Immature natural killer cell (primary cell): ENCODE results near the gene ZC3HAV1. TPM values are rescaled to one million over a fixed set of nuclear protein-coding genes. Genes with fewer than 3 reads are reported as not detected.
"Not testable (repeated sequence)": the region's sequence is repeated elsewhere in the genome, so short reads cannot be mapped to it uniquely, and the experiment has no call there.

Source experiments
- DNase-seq, 3 donors: peaks; one replicate each; pipeline ENCODE4 v3.0.0; 2022; ENCODE audit warnings: mixed read lengths in 1 of 3
- H3K27ac Mint-ChIP-seq, 6 donors: one replicate each; pipeline ENCODE4 v1.8.0; 2020; ENCODE audit warnings: mixed read lengths in 6 of 6, mild to moderate bottlenecking in 5 of 6, inconsistent platforms in 4 of 6, moderate library complexity in 3 of 6
- H3K27me3 Mint-ChIP-seq, 3 donors: one replicate each; pipeline ENCODE4 v1.8.0; 2020 to 2021; ENCODE audit warnings: low read depth in 3 of 3, mild to moderate bottlenecking in 3 of 3, mixed read lengths in 3 of 3, moderate library complexity in 3 of 3, inconsistent platforms in 1 of 3
- H3K36me3 Mint-ChIP-seq, 3 donors: one replicate each; pipeline ENCODE4 v1.8.0; 2020; ENCODE audit warnings: mixed read lengths in 3 of 3, inconsistent platforms in 2 of 3, mild to moderate bottlenecking in 2 of 3
- H3K4me1 Mint-ChIP-seq, 2 donors: one replicate each; pipeline ENCODE4 v1.8.0; 2020; ENCODE audit warnings: inconsistent platforms in 2 of 2, mild to moderate bottlenecking in 2 of 2, mixed read lengths in 2 of 2, moderate library complexity in 1 of 2
- H3K4me3 Mint-ChIP-seq, 5 donors: one replicate each; pipeline ENCODE4 v1.8.0; 2020; ENCODE audit warnings: mild to moderate bottlenecking in 5 of 5, mixed read lengths in 5 of 5, inconsistent platforms in 3 of 5, moderate library complexity in 3 of 5
- H3K9me3 Mint-ChIP-seq, 6 donors: one replicate each; pipeline ENCODE4 v1.8.0; 2020; ENCODE audit warnings: mild to moderate bottlenecking in 6 of 6, mixed read lengths in 6 of 6, inconsistent platforms in 4 of 6, moderate library complexity in 3 of 6
- polyA plus RNA-seq, 3 donors: library from polyadenylated mRNA; unstranded; fragments of 300-500 nt; fragmentation: Illumina TruSeq; gene quantifications; one replicate each; pipeline ENCODE4 v1.2.3, GENCODE V29; 2021

ZC3HAV1 gene
- polyA plus RNA-seq, 3 donors from 2014 or later: 69.4 to 121 (median 74.5) TPM

GRCh38 chr7:139092090-139092796 lies 17.3 kb downstream of the ZC3HAV1 start:
- Mint-ChIP-seq H3K4me1 (peaks cover 88 to 93% of the 10 kb centered on the region in 2 donors), H3K9me3 (no peaks in the 10 kb centered on the region), H3K4me3 (peak overlapping the region; percentile 69 to 87 (median 79)), H3K27me3 (peaks cover 13 to 39% (median 37%) of the 10 kb centered on the region in 3 donors), H3K36me3 (peaks cover 20 to 29% (median 23%) of the 10 kb centered on the region in 3 donors), H3K27ac (peak overlapping the region; percentile 91 to 97 (median 95))
- DNase-seq: no peak

- Mint-ChIP-seq H3K4me3 (peak overlapping the region; percentile 76 to 88 (median 85)), H3K27ac (peak overlapping the region; percentile 91 to 97 (median 95)), H3K4me1 (peaks cover 90 to 93% of the 10 kb centered on the region in 2 donors), H3K9me3 (no peaks in the 10 kb centered on the region), H3K36me3 (peaks cover 26 to 34% (median 26%) of the 10 kb centered on the region in 3 donors), H3K27me3 (peaks cover 13 to 41% (median 39%) of the 10 kb centered on the region in 3 donors)
- no peak for DNase-seq
Observed at GRCh38 chr7:139091677-139091996, 17.9 kb downstream of the ZC3HAV1 start.

DNA sequence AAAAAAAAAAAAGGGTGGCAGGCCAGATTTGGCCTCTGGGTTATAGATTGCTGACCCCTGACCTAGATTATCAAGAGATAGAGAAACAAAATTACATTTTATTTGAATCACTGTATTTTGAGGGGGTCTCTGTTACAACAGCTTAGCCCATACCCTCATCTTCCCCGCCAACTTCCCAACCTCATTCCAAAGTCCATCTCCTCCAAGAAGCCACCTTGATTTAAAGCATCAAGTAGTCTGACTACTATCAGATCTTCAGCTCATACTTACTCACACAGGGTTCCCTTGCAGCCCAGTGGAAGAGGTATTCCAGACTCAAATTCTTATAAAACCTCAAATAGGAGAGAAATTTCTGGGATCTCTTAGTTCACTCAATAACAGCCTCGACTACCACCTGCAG lies 20.4 kb downstream of the ZC3HAV1 start:
- Mint-ChIP-seq H3K27me3 (peaks cover 13 to 43% (median 29%) of the 10 kb centered on the region in 3 donors), H3K9me3 (no peaks in the 10 kb centered on the region), H3K36me3 (peaks cover 34 to 43% (median 40%) of the 10 kb centered on the region in 3 donors), H3K4me3 (peak overlapping the region in 1 of 5 donors; percentile 48), H3K27ac (peak overlapping the region; percentile 23 to 91 (median 75)), H3K4me1 (peaks cover 90 to 94% of the 10 kb centered on the region in 2 donors)
- DNase-seq: no peak

- Mint-ChIP-seq H3K4me1 (peaks cover 87 to 93% of the 10 kb centered on the region in 2 donors), H3K27me3 (peaks cover 13 to 39% (median 29%) of the 10 kb centered on the region in 3 donors), H3K9me3 (no peaks in the 10 kb centered on the region), H3K4me3 (peak overlapping the region in 3 of 5 donors; percentile 4 to 22 (median 16)), H3K27ac (peak overlapping the region; percentile 42 to 83 (median 72)), H3K36me3 (peaks cover 39 to 50% (median 45%) of the 10 kb centered on the region in 3 donors)
- no peak for DNase-seq
Observed at GRCh38 chr7:139088268-139088667, 21.3 kb downstream of the ZC3HAV1 start.

GRCh38 chr7:139087212-139087611 lies 22.3 kb downstream of the ZC3HAV1 start:
- no peak for DNase-seq
- peaks cover 39 to 60% (median 45%) of the 10 kb centered on the region in 3 donors for H3K36me3 Mint-ChIP-seq

GRCh38 chr7:139086454-139086853 lies 23.1 kb downstream of the ZC3HAV1 start:
- H3K36me3 Mint-ChIP-seq: peaks cover 39 to 58% (median 45%) of the 10 kb centered on the region in 3 donors

More at GRCh38 chr7:139087212-139087611, 22.3 kb downstream of the ZC3HAV1 start:
- H3K4me1 Mint-ChIP-seq: peaks cover 81 to 93% of the 10 kb centered on the region in 2 donors
- H3K27ac Mint-ChIP-seq: peak overlapping the region; percentile 73 to 93 (median 84)
- peak overlapping the region in 2 of 5 donors; percentile 46 to 47 for H3K4me3 Mint-ChIP-seq
- H3K9me3 Mint-ChIP-seq: no peaks in the 10 kb centered on the region
- peaks cover 13 to 36% (median 30%) of the 10 kb centered on the region in 3 donors for H3K27me3 Mint-ChIP-seq

GRCh38 chr7:139084709-139085108 lies 24.8 kb downstream of the ZC3HAV1 start:
- Mint-ChIP-seq H3K36me3 (peaks cover 42 to 75% (median 59%) of the 10 kb centered on the region in 3 donors), H3K4me1 (peaks cover 80 to 94% of the 10 kb centered on the region in 2 donors), H3K9me3 (no peaks in the 10 kb centered on the region), H3K4me3 (peak overlapping the region in 4 of 5 donors; percentile 56 to 76 (median 70)), H3K27me3 (peaks cover 9 to 35% (median 15%) of the 10 kb centered on the region in 3 donors), H3K27ac (peak overlapping the region; percentile 73 to 95 (median 93))
- DNase-seq: no peak

More at GRCh38 chr7:139086454-139086853, 23.1 kb downstream of the ZC3HAV1 start:
- Mint-ChIP-seq H3K27me3 (peaks cover 11 to 33% (median 23%) of the 10 kb centered on the region in 3 donors), H3K27ac (peak overlapping the region in 5 of 6 donors; percentile 40 to 93 (median 76)), H3K4me3 (peak overlapping the region; percentile 22 to 68 (median 33)), H3K9me3 (no peaks in the 10 kb centered on the region), H3K4me1 (peaks cover 74 to 90% of the 10 kb centered on the region in 2 donors)
- no peak for DNase-seq

GRCh38 chr7:139081584-139081983 lies 27.9 kb downstream of the ZC3HAV1 start:
- no peak for DNase-seq
- H3K4me1 Mint-ChIP-seq: peaks cover 72 to 94% of the 10 kb centered on the region in 2 donors
- H3K36me3 Mint-ChIP-seq: peaks cover 28 to 79% (median 51%) of the 10 kb centered on the region in 3 donors
- H3K27me3 Mint-ChIP-seq: peaks cover 10 to 33% (median 15%) of the 10 kb centered on the region in 3 donors
- H3K9me3 Mint-ChIP-seq: no peaks in the 10 kb centered on the region
- H3K4me3 Mint-ChIP-seq: no peak overlapping the region
- peak overlapping the region; percentile 55 to 87 (median 72) for H3K27ac Mint-ChIP-seq

DNA sequence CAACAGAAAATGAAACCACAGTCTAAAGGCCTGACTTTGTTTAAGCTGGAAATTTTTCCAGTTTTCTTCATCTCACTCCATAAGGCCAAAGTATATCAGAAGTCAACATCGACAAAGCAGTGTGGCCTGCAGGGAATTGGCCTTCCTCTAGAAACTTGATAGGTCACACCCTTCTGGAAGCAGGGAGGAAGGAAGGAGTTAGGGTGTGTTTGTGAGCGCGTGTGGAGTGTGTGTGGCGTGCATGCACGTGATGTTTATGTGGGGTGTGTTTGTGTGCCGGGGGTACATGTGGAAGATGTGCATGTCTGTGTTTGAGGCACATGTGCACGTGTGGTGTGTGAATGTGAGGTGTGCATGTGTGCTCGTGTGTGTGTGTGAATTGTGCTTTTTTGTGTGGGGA lies 28.6 kb downstream of the ZC3HAV1 start:
- H3K4me3 Mint-ChIP-seq: peak overlapping the region in 3 of 5 donors; percentile 5 to 31 (median 5)
- H3K27ac Mint-ChIP-seq: peak overlapping the region; percentile 55 to 87 (median 72)
- DNase-seq: no peak
- no peaks in the 10 kb centered on the region for H3K9me3 Mint-ChIP-seq
- peaks cover 10 to 34% (median 14%) of the 10 kb centered on the region in 3 donors for H3K27me3 Mint-ChIP-seq
- peaks cover 21 to 79% (median 47%) of the 10 kb centered on the region in 3 donors for H3K36me3 Mint-ChIP-seq
- peaks cover 66 to 87% of the 10 kb centered on the region in 2 donors for H3K4me1 Mint-ChIP-seq

GRCh38 chr7:139079861-139080260 lies 29.7 kb downstream of the ZC3HAV1 start:
- H3K27me3 Mint-ChIP-seq: peaks cover 3 to 26% (median 18%) of the 10 kb centered on the region in 3 donors
- DNase-seq: no peak
- H3K36me3 Mint-ChIP-seq: peaks cover 16 to 78% (median 45%) of the 10 kb centered on the region in 3 donors
- H3K4me3 Mint-ChIP-seq: no peak overlapping the region
- H3K4me1 Mint-ChIP-seq: peaks cover 59 to 82% of the 10 kb centered on the region in 2 donors
- H3K9me3 Mint-ChIP-seq: no peaks in the 10 kb centered on the region
- peak overlapping the region; percentile 1 to 87 (median 48) for H3K27ac Mint-ChIP-seq

DNA sequence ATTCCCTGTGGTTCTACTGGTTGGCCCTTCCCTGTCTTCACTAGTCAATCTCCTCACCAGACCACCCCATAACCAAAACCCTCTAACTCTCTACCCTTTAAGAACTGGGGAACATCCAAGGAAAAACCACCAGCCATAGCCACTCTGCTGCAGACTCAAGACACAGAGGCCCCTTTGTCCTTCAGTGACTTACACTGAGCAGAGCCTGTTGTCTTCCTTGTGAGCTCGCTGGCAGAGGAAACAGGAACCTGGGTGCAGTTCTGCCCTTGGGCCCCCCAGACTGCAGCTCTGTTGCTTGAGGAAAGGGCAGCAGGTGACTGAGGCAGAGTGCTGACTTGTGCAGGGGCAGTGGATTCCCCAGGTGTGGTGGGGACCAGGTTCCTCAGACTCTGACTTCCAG lies 30.6 kb downstream of the ZC3HAV1 start:
- Mint-ChIP-seq H3K27me3 (peaks cover 3 to 26% (median 19%) of the 10 kb centered on the region in 3 donors), H3K4me3 (no peak overlapping the region), H3K36me3 (peaks cover 16 to 74% (median 40%) of the 10 kb centered on the region in 3 donors), H3K9me3 (no peaks in the 10 kb centered on the region), H3K4me1 (peaks cover 54 to 81% of the 10 kb centered on the region in 2 donors), H3K27ac (peak overlapping the region in 5 of 6 donors; percentile 28 to 72 (median 63))
- no peak for DNase-seq

GRCh38 chr7:139078399-139078798 lies 31.1 kb downstream of the ZC3HAV1 start:
- H3K27ac Mint-ChIP-seq: peak overlapping the region in 5 of 6 donors; percentile 9 to 72 (median 53)
- DNase-seq: no peak
- no peak overlapping the region for H3K4me3 Mint-ChIP-seq
- H3K36me3 Mint-ChIP-seq: peaks cover 16 to 73% (median 39%) of the 10 kb centered on the region in 3 donors
- peaks cover 3 to 23% (median 19%) of the 10 kb centered on the region in 3 donors for H3K27me3 Mint-ChIP-seq
- no peaks in the 10 kb centered on the region for H3K9me3 Mint-ChIP-seq
- peaks cover 53 to 82% of the 10 kb centered on the region in 2 donors for H3K4me1 Mint-ChIP-seq

DNA sequence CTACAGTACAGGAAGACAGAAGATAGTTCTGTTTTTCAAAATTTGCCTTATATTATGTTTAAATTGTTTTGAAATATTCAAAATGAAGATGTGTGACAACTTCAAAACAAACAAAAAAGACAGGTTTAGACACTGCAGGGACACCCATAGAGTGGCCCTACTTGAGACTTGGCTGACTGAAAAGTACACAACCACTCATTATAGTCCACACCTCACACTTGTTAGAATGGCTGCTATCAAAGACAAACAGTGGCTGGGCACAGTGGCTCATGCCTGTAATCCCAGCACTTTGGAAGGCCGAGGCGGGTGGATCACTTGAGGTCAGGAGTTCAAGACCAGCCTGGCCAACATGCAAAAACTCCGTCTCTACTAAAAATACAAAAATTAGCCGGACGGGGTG lies 31.8 kb downstream of the ZC3HAV1 start:
- peaks cover 3 to 23% (median 17%) of the 10 kb centered on the region in 3 donors for H3K27me3 Mint-ChIP-seq
- H3K4me3 Mint-ChIP-seq, DNase-seq, H3K9me3 Mint-ChIP-seq: not testable (repeated sequence)
- peaks cover 17 to 68% (median 40%) of the 10 kb centered on the region in 3 donors for H3K36me3 Mint-ChIP-seq
- H3K4me1 Mint-ChIP-seq: peaks cover 54 to 79% of the 10 kb centered on the region in 2 donors
- H3K27ac Mint-ChIP-seq: peak overlapping the region in 3 of 6 donors; percentile 34 to 53 (median 45)
